Subcutaneous adipose tissue (tissue), 4 donors: ENCODE results near the gene TRIP4. TPM values are rescaled to one million over a fixed set of nuclear protein-coding genes. Genes with fewer than 3 reads are reported as not detected.

Experiments
- total RNA-seq, 4 donors: library from RNA; depleted of rRNA; stranded (reverse); fragments of >200 nt; gene quantifications; one replicate each; pipeline ENCODE4 v1.1.0, GENCODE V29; 2016
- TF ChIP-seq, protein P1 (sequence below): fragments of 450-650 bp; IDR thresholded peaks from one replicate; pipeline ENCODE4 v1.5.1; 2016; ENCODE audit warnings: low read depth, mild to moderate bottlenecking, control low read depth, antibody characterized with exemption, moderate library complexity

Gene TRIP4
- total RNA-seq, 4 donors from 2014 or later = 15.7 to 23.2 (median 18.2) TPM

- TF ChIP-seq, protein P1, sequence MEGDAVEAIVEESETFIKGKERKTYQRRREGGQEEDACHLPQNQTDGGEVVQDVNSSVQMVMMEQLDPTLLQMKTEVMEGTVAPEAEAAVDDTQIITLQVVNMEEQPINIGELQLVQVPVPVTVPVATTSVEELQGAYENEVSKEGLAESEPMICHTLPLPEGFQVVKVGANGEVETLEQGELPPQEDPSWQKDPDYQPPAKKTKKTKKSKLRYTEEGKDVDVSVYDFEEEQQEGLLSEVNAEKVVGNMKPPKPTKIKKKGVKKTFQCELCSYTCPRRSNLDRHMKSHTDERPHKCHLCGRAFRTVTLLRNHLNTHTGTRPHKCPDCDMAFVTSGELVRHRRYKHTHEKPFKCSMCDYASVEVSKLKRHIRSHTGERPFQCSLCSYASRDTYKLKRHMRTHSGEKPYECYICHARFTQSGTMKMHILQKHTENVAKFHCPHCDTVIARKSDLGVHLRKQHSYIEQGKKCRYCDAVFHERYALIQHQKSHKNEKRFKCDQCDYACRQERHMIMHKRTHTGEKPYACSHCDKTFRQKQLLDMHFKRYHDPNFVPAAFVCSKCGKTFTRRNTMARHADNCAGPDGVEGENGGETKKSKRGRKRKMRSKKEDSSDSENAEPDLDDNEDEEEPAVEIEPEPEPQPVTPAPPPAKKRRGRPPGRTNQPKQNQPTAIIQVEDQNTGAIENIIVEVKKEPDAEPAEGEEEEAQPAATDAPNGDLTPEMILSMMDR = no peak
Measured at GRCh38 chr15:64464276-64465005, 76.8 kb downstream of the TRIP4 start.

DNA sequence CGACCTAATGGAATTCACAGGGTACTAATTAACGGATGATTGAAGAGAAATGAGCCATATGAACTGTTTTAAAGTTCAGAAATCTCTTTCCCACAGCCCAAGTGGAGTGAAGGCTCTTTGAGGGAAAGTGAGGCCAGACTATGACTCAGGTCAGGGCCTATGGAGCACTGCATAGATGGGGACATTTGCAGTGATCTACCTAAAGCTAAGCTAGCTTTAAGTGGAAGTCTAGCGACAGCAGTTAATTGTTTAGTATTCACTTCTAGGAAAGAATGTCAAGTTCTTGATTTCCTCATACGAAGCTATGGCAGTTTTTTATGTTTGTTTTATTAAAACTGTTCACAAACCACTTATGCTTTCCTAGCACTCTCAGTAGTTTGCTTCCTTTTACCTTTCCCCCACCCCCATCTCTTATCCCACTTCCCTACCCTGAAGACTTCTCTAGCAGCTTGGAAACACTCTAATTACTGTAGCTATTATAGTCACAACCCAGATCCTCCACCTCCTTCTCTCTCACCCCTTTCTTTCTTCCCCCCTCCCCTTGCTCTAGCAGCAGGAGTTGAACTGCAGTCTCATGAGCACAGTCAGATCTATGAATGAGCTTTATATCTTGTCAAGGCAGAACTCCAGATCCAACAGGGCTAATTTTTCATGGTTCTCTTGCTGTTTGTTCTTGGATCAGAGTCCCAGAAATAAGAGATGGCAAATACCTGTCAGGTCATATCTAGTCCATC is 78.9 kb downstream of the TRIP4 start:
- TF ChIP-seq, protein P1 = no peak

DNA sequence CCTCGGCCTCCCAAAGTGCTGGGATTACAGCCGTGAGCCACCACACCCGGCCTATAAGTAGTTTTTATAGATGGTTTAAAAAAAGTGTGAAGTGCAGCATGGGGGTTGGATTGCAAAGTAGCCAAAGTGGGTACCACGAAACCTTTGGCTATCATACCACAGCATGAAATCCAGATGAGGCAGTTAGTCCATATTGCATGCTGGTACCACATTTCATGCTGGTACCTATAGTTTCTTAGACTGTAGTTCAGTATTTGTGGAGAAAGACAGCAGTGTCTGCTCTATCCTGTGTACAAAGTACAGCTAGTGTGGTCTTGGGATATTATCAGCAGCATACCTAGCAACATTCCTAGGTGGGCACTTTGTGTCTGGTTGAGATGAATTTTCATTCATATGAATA is 84.5 kb downstream of the TRIP4 start:
- TF ChIP-seq, protein P1 = no peak

- TF ChIP-seq, protein P1 = no peak
Measured at GRCh38 chr15:64474846-64475245, 87.2 kb downstream of the TRIP4 start.

GRCh38 chr15:64476550-64476949 is 88.9 kb downstream of the TRIP4 start:
- TF ChIP-seq, protein P1 = no peak

- TF ChIP-seq, protein P1 = no peak
Measured at GRCh38 chr15:64478863-64479262, 91.2 kb downstream of the TRIP4 start.

GRCh38 chr15:64480891-64481290 is 93.3 kb downstream of the TRIP4 start:
- TF ChIP-seq, protein P1 = no peak
